IMR-90 (cell line): Measurements from ENCODE around the gene DUSP12. TPM values are rescaled to one million over a fixed set of nuclear protein-coding genes. Genes with fewer than 3 reads are reported as not detected.

Experiments
- ATAC-seq: fragments of 200-7000 bp; cut with Tn5 transposase; 2 replicates; pipeline ENCODE4 v1.9.1; 2020; ENCODE audit warnings: low read depth, mild to moderate bottlenecking, moderate library complexity
- BruUV-seq: library from RNA; stranded (reverse); fragments of 400-500 nt; replicated peaks from 2 replicates; lab custom pipeline; 2021; lab: Mats Ljungman, UMichigan
- CTCF ChIA-PET: fragments of 300-600 bp; formaldehyde crosslinking; extraction: SDS; loops from one replicate; lab custom pipeline; 2021; ENCODE audit warnings: antibody characterized with exemption; lab: Yijun Ruan, JAX
- POLR2A ChIA-PET: fragments of 300-600 bp; sonication (Branson Sonifier 250); formaldehyde crosslinking; loops from one replicate; lab custom pipeline; 2022; ENCODE audit warnings: antibody characterized with exemption; ENCODE audit not compliant: unreplicated experiment; lab: Charles Lee
- DNase-seq: peaks from one replicate; pipeline ENCODE4 v3.0.0; 2013
- H2AFZ ChIP-seq: replicated peaks from 2 replicates; pipeline ENCODE3; 2013; ENCODE audit warnings: low read length, mild to moderate bottlenecking; ENCODE audit not compliant: poor library complexity
- H2AK5ac ChIP-seq: 2 replicates; pipeline ENCODE4 v1.6.1; 2013; ENCODE audit warnings: low read depth, low read length, inconsistent platforms
- H2AK9ac ChIP-seq: replicated peaks from 2 replicates; pipeline ENCODE3; 2013; ENCODE audit warnings: mild to moderate bottlenecking, low read depth, low read length, moderate library complexity; ENCODE audit not compliant: poor library complexity
- H2BK120ac ChIP-seq: 2 replicates; pipeline ENCODE4 v1.6.1; 2013; ENCODE audit warnings: low read depth, low read length, inconsistent platforms
- H2BK15ac ChIP-seq: 3 replicates; pipeline ENCODE4 v1.6.1; 2013; ENCODE audit warnings: low read depth, low read length, inconsistent platforms
- H2BK20ac ChIP-seq: 2 replicates; pipeline ENCODE4 v1.6.1; 2013; ENCODE audit warnings: low read depth, mild to moderate bottlenecking, inconsistent platforms, low read length, moderate library complexity
- H2BK5ac ChIP-seq: 2 replicates; pipeline ENCODE4 v1.6.1; 2013; ENCODE audit warnings: mild to moderate bottlenecking, low read depth, low read length, inconsistent platforms; ENCODE audit not compliant: poor library complexity, severe bottlenecking
- H3K14ac ChIP-seq: replicated peaks from 2 replicates; pipeline ENCODE4 v1.6.1; 2013; ENCODE audit warnings: low read depth, low read length, inconsistent platforms
- H3K18ac ChIP-seq: 2 replicates; pipeline ENCODE4 v1.6.1; 2013; ENCODE audit warnings: low read depth, low read length, control low read depth
- H3K23ac ChIP-seq: 2 replicates; pipeline ENCODE4 v1.6.1; 2013; ENCODE audit warnings: low read depth, low read length, inconsistent platforms
- H3K27ac ChIP-seq: 2 replicates; pipeline ENCODE4 v1.5.1; 2013; ENCODE audit warnings: mild to moderate bottlenecking, control low read depth, low read length; ENCODE audit not compliant: insufficient read depth
- H3K27me3 ChIP-seq: 2 replicates; pipeline ENCODE4 v1.6.1; 2013; ENCODE audit warnings: low read length; ENCODE audit not compliant: control insufficient read depth, insufficient read depth
- H3K36me3 ChIP-seq: 2 replicates; pipeline ENCODE4 v1.6.1; 2013; ENCODE audit warnings: low read length, mixed read lengths; ENCODE audit not compliant: control insufficient read depth, insufficient read depth
- H3K4ac ChIP-seq: 2 replicates; pipeline ENCODE4 v1.6.1; 2013; ENCODE audit warnings: low read depth, low read length, inconsistent platforms
- H3K4me1 ChIP-seq: 2 replicates; pipeline ENCODE4 v1.6.1; 2013; ENCODE audit warnings: low read length, mixed read lengths; ENCODE audit not compliant: control insufficient read depth, insufficient read depth
- H3K4me2 ChIP-seq: 2 replicates; pipeline ENCODE4 v1.6.1; 2013; ENCODE audit warnings: low read depth, mild to moderate bottlenecking, control low read depth, low read length, moderate library complexity
- H3K4me3 ChIP-seq: 2 replicates; pipeline ENCODE4 v1.5.1; 2013; ENCODE audit warnings: low read depth, mild to moderate bottlenecking, control low read depth, low read length, moderate library complexity; ENCODE audit not compliant: insufficient read depth
- H3K56ac ChIP-seq: 2 replicates; pipeline ENCODE4 v1.6.1; 2013; ENCODE audit warnings: low read length, inconsistent platforms; ENCODE audit not compliant: insufficient read depth; ENCODE audit errors: extremely low read depth
- H3K79me1 ChIP-seq, 2 experiments: 2 replicates each; pipeline ENCODE4 v1.6.1; 2013; ENCODE audit warnings: low read length in 2 of 2, inconsistent platforms in 1 of 2, low read depth in 1 of 2
- H3K9ac ChIP-seq: 2 replicates; pipeline ENCODE4 v1.6.1; 2013; ENCODE audit warnings: low read depth, low read length, control low read depth
- H3K9me1 ChIP-seq: 2 replicates; pipeline ENCODE4 v1.6.1; 2013; ENCODE audit warnings: low read length, inconsistent platforms; ENCODE audit not compliant: insufficient read depth
- H3K9me3 ChIP-seq: 2 replicates; pipeline ENCODE4 v1.6.1; 2013; ENCODE audit warnings: low read length; ENCODE audit not compliant: control insufficient read depth, insufficient read depth
- H4K20me1 ChIP-seq: 2 replicates; pipeline ENCODE4 v1.6.1; 2013; ENCODE audit warnings: low read length, inconsistent platforms; ENCODE audit not compliant: insufficient read depth
- H4K5ac ChIP-seq: 2 replicates; pipeline ENCODE4 v1.6.1; 2013; ENCODE audit warnings: mild to moderate bottlenecking, low read depth, low read length, control low read depth
- H4K8ac ChIP-seq, 2 experiments: 2 replicates each; pipeline ENCODE4 v1.6.1; 2013; ENCODE audit warnings: low read depth in 2 of 2, low read length in 2 of 2, control low read depth in 1 of 2, inconsistent platforms in 1 of 2
- H4K91ac ChIP-seq: 2 replicates; pipeline ENCODE4 v1.6.1; 2013; ENCODE audit warnings: low read depth, low read length, inconsistent platforms; ENCODE audit not compliant: insufficient read depth
- BHLHE40 ChIP-seq: fragments of 150-350 bp; IDR thresholded peaks from 2 replicates; pipeline ENCODE4 v1.6.1; 2016; ENCODE audit warnings: mild to moderate bottlenecking, low read depth, low read length
- CEBPB ChIP-seq: IDR thresholded peaks from 2 replicates; pipeline ENCODE4 v1.6.1; 2012; ENCODE audit warnings: low read depth, low read length, improper control_type of control experiment
- CHD1 ChIP-seq: IDR thresholded peaks from 2 replicates; pipeline ENCODE4 v1.6.1; 2012; ENCODE audit warnings: low read depth, low read length, improper control_type of control experiment
- CTCF ChIP-seq: conservative IDR thresholded peaks from 2 replicates; pipeline ENCODE4 v1.5.1; 2012; ENCODE audit warnings: mild to moderate bottlenecking, low read depth, low read length, improper control_type of control experiment
- ELK1 ChIP-seq: fragments of 150-350 bp; IDR thresholded peaks from 2 replicates; pipeline ENCODE4 v1.6.1; 2016; ENCODE audit warnings: low read depth, mild to moderate bottlenecking, low read length, moderate library complexity, borderline replicate concordance
- MAFK ChIP-seq: IDR thresholded peaks from 2 replicates; pipeline ENCODE4 v1.6.1; 2012; ENCODE audit warnings: low read depth, low read length, improper control_type of control experiment
- MAZ ChIP-seq: IDR thresholded peaks from 2 replicates; pipeline ENCODE4 v1.6.1; 2012; ENCODE audit warnings: low read depth, mild to moderate bottlenecking, low read length, improper control_type of control experiment, moderate library complexity, borderline replicate concordance
- NFE2L2 ChIP-seq: fragments of 150-350 bp; IDR thresholded peaks from 2 replicates; pipeline ENCODE4 v1.6.1; 2016; ENCODE audit warnings: low read depth, mild to moderate bottlenecking, low read length
- POLR2A ChIP-seq: IDR thresholded peaks from 2 replicates; pipeline ENCODE4 v1.6.1; 2012; ENCODE audit warnings: mild to moderate bottlenecking, low read depth, low read length
- RAD21 ChIP-seq: IDR thresholded peaks from 2 replicates; pipeline ENCODE4 v1.6.1; 2012; ENCODE audit warnings: low read length, improper control_type of control experiment
- RFX5 ChIP-seq: IDR thresholded peaks from 2 replicates; pipeline ENCODE4 v1.8.0; 2012; ENCODE audit warnings: low read depth, mild to moderate bottlenecking, low read length, moderate library complexity
- SMC3 ChIP-seq: fragments of 150-350 bp; IDR thresholded peaks from 2 replicates; pipeline ENCODE4 v1.6.1; 2016; ENCODE audit warnings: low read depth, mild to moderate bottlenecking, antibody characterized with exemption, low read length, moderate library complexity
- USF2 ChIP-seq: fragments of 150-350 bp; IDR thresholded peaks from 2 replicates; pipeline ENCODE4 v1.6.1; 2017; ENCODE audit warnings: mild to moderate bottlenecking, antibody characterized with exemption, low read length, low read depth
- WGBS, 2 experiments: methylation state at CpG; one replicate each; pipeline versions ENCODE4 v1.1.5 to v1.1.7; 2013; ENCODE audit warnings: missing lambda C conversion rate in 2 of 2; ENCODE audit not compliant: insufficient read length in 1 of 2; ENCODE audit errors: extremely low coverage in 2 of 2; 5-methylcytosine and 5-hydroxymethylcytosine counted together
- dilution Hi-C: fragments of 300-500 bp; cut with HindIII; formaldehyde crosslinking; loops from one replicate; pipeline ENCODE4 v1.14.3; 2018; ENCODE audit warnings: low sequenced_read_pairs; ENCODE audit not compliant: unreplicated experiment
- in situ Hi-C: fragments of 300-500 bp; cut with MboI; formaldehyde crosslinking; loops from 3 replicates; pipeline ENCODE4 v1.14.3; 2019; ENCODE audit warnings: low sequenced_read_pairs, inconsistent platforms, mixed read lengths
- intact Hi-C: fragments of 100-400 bp; cut with micrococcal nuclease; formaldehyde crosslinking; loops from 2 replicates; pipeline ENCODE4 v1.10.0; 2022
- polyA plus RNA-seq, 3 experiments: library from polyadenylated mRNA; depleted of rRNA; stranded (reverse); fragments of >200 nt; gene quantifications; 2 replicates each; pipeline ENCODE4 v1.2.3, GENCODE V29; 2012; ENCODE audit warnings: low replicate concordance in 1 of 3
- total RNA-seq: library from RNA; depleted of rRNA; stranded (reverse); fragments of >200 nt; gene quantifications from 2 replicates; pipeline ENCODE4 v1.2.3, GENCODE V29; 2012

The DUSP12 gene
- total and polyA plus RNA-seq, 2 of the 4 experiments (the other 2 are of a cell fraction) = 31.5 to 35.6 TPM

GRCh38 chr1:161766102-161766981, 16.8 kb downstream of the DUSP12 start, which contains the start of gene ATF6:
ATF6 (plus strand) TSS chr1:161766320; CDS start chr1:161766361, 41 bp downstream.
- intact Hi-C loops (loop anchor here (10.0 kb wide), 1 partner anchor 758 kb away; no protein-coding TSS in a partner anchor), dilution Hi-C loops (no loop called here), in situ Hi-C loops (no loop called here)
- Histone ChIP-seq H3K9me3 (no peaks in the 10 kb centered on the region), H3K23ac (peak within 1 kb of the TSS; percentile 70), H3K4ac (peak within 1 kb of the TSS; percentile 70), H2AFZ (peak within 1 kb of the TSS; percentile 93), H3K18ac (peak within 1 kb of the TSS; percentile 39), H3K27me3 (no peaks in the 10 kb centered on the region), H2AK5ac (peak within 1 kb of the TSS; percentile 52; the same call in 1 of the 2 replicates), H4K20me1 (no peaks in the 10 kb centered on the region; the same call in 1 of the 2 replicates), H4K8ac (peak within 1 kb of the TSS; percentile 80 to 81), H3K4me2 (peak within 1 kb of the TSS; percentile 91), H2BK5ac (peak within 1 kb of the TSS; percentile 59), H4K5ac (peak within 1 kb of the TSS; percentile 79), H4K91ac (peak within 1 kb of the TSS; percentile 71), H3K79me1 (peaks cover 3 to 42% of the 10 kb centered on the region in 2 experiments; a peak in 3 of 4 replicates), H3K4me1 (no peaks in the 10 kb centered on the region), H3K9ac (peak within 1 kb of the TSS; percentile 98), H3K36me3 (no peaks in the 10 kb centered on the region), H2AK9ac (peak within 1 kb of the TSS; percentile 82), H3K27ac (peak within 1 kb of the TSS; percentile 93), H3K9me1 (peaks cover 2% of the 10 kb centered on the region; the same call in 1 of the 2 replicates), H2BK15ac (peak within 1 kb of the TSS; percentile 16; the same call in 1 of the 3 replicates), H3K14ac (peak within 1 kb of the TSS; percentile 76), H3K56ac (peak within 1 kb of the TSS; percentile 71), H2BK20ac (no peak within 1 kb of the TSS), H3K4me3 (peak within 1 kb of the TSS; percentile 91), H2BK120ac (peak within 1 kb of the TSS; percentile 61; the same call in 1 of the 2 replicates)
- BruUV-seq = no TSS peak
- CTCF ChIA-PET = no interaction called here
- DNase-seq (peak; percentile 94), ATAC-seq (peak; percentile 95)
- POLR2A ChIA-PET = no interaction called here
- 0% methylated on average over 2 of the region's 35 CpGs; no CpG with 5 or more reads in 1 of the 2 experiments for WGBS, 2 experiments
- TF ChIP-seq CHD1 (peak; percentile 80; the same call in 1 of the 2 replicates), MAFK (peak; percentile 56; the same call in 1 of the 2 replicates), USF2 (peak; percentile 27; the same call in 1 of the 2 replicates), MAZ (0 out of 2 replicates have a peak, but pooled peaks have one; percentile 12), SMC3 (no peak), NFE2L2 (no peak), CEBPB (peak; percentile 38; the same call in 1 of the 2 replicates), CTCF (no peak), BHLHE40 (peak; percentile 72), ELK1 (no peak), POLR2A (peak; percentile 84), RAD21 (no peak), RFX5 (no peak)
